HG03442 (cell line): ENCODE results near the gene BMPR2.
"Not testable (repeated sequence)": the region's sequence is repeated elsewhere in the genome, so short reads cannot be mapped to it uniquely, and the experiment has no call there.

Experiments
- ATAC-seq: cut with Tn5 transposase; IDR thresholded peaks from one replicate; pipeline ENCODE4 v1.9.1; 2021; ENCODE audit warnings: mild to moderate bottlenecking, moderate library complexity; ENCODE audit not compliant: unreplicated experiment

BMPR2 gene

GRCh38 chr2:202444000-202444399, 67.9 kb downstream of the BMPR2 start:
- ATAC-seq = no peak

- no peak for ATAC-seq
Observed at GRCh38 chr2:202449344-202449743, 73.2 kb downstream of the BMPR2 start.

- ATAC-seq = no peak
Observed at GRCh38 chr2:202450785-202451184, 74.7 kb downstream of the BMPR2 start.

DNA sequence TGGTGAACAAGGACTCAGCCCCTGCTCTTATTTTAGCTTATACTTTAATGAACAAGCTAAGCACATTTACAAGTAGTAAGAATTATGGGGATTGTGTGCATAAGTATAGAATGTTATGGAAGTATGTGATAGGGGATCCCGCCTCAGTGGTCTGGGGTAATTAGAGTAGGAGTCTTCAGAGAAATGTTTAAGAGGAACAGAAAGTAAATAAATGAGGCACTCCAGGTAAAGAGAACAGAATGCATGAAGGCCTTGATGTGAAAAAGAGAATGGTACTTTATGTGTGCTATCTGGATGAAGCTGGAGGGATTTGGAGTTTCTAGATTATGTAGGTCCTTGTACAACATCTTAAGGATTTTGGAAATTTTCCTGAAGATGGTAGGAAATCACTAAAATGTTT, 76.6 kb downstream of the BMPR2 start:
- ATAC-seq = no peak

DNA sequence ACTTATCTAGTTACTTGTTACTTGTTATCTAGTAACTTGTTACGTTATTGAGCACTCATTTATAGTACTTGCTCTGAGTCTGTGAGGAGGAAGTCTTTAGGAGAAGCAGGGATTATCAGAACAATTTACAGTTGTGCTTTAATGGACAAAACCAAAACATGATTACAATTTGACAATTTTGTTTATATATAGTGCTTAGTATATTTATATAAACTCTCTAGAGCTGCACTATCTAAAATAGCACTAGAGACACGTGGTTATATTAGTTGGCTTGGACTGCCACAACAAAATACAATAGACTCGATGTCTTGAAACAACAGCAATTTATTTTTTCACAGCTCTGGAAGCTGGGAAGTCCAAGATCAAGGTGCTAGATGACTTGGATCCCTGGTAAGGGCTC, 78.4 kb downstream of the BMPR2 start:
- ATAC-seq = no peak

DNA sequence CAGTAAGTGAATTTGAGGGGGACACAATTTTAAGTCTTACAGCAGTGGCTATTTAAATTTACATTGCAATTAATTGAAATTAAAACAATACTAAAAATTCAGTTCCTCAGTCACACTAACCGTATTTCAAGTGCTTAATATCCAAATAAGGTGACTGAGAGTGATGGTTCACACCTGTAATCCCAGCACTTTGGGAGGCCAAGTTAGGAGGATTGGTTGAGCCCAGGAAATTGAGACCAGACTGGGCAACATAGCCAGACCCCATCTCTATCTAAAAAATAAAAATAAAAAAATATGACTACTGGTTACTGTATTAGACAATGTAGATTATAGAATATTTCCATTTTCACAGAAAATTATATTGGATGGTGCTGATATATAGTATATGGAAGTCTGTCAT, 79.0 kb downstream of the BMPR2 start:
- no peak for ATAC-seq

DNA sequence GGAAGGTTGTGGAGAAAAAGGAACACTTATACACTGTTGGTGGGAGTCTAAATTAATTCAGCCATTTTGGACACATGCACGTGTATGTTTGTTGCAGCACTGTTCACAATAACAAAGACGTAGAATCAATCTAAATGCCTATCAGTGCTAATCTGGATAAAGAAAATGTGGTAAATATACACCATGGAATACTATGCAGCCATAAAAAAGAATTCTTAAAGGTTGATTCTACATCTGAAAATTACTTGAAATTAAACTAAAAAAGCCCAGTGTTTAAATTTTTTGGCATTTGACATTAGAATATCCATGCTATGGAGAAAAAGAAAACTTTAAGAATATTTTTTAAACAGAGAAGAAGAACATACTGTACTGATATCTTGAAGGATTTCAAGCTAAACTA, 84.0 kb downstream of the BMPR2 start:
- no peak for ATAC-seq

DNA sequence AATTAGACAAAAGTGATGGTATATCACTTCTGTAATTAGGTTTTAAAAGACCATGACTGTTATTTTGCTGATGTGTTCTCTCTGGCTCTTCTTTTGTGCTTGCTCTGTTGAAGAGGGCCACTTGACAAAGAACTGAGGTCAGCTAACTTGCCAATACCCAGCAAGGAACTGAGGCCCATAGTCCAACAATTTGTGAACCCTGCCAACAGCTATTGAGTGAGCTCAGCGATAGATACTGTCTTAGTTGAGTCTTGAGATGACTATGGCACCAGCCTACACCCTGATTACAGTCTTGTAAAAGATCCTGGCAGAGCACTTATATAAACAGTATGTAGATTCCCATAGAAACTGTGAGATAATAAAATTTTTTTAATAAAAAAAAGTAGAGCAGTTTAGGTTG, 103.0 kb downstream of the BMPR2 start:
- no peak for ATAC-seq

GRCh38 chr2:202479610-202480009, 103.5 kb downstream of the BMPR2 start:
- ATAC-seq = no peak

GRCh38 chr2:202486351-202486750, 110.2 kb downstream of the BMPR2 start:
- ATAC-seq = no peak

DNA sequence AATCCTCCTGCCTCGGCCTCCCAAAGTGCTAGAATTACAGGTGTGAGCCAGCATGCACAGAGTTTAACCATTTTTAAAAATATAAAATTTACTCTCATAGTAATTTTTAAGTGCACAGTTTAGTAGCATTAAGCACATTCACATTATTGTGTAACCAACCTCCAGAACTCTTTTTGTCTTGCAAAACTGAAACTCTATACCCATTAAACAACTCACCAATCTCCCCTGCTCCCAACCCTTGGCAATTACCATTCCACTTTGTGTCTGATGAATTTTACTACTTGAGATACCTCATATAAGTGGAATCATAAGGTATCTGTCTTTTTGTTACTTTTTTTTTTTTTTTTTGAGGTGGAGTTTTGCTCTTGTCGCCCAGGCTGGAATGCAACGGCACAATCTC, 112.5 kb downstream of the BMPR2 start:
- no peak for ATAC-seq

DNA sequence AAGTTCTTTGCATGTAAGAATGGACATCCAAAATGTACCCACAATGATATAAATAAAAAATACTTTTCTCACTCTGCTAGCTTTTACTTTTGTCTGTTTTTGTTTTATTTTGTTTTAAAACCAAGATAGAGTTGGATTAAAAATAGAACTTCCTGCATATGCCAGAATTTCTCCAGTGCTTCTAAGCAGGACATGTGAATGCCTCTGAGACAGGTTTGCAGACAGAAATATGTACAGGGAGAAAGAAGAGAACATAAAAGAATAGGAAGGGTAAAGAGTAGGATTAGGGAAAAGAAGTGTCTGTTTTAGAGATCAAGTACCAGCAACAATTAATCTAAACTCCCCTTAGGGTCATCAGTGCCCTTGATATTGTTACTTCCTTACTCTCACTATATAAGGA, 114.4 kb downstream of the BMPR2 start:
- ATAC-seq = no peak

DNA sequence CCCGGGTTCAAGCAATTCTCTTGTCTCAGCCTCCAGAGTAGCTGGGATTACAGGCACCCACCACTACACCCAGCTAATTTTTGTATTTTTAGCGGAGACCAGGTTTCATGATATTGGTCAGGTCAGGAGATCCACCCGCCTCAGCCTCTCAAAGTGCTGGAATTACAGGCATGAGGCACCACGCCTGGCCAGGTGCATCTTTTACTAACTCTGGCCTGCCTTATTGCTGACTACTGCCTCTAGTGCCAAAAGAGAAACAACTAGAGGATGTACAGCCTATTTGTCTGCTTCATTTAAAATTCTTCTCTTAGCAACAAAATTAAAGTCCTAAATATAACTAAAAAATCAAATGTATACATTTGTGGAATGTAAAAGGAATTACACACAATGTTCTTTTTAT, 115.4 kb downstream of the BMPR2 start:
- ATAC-seq = no peak

DNA sequence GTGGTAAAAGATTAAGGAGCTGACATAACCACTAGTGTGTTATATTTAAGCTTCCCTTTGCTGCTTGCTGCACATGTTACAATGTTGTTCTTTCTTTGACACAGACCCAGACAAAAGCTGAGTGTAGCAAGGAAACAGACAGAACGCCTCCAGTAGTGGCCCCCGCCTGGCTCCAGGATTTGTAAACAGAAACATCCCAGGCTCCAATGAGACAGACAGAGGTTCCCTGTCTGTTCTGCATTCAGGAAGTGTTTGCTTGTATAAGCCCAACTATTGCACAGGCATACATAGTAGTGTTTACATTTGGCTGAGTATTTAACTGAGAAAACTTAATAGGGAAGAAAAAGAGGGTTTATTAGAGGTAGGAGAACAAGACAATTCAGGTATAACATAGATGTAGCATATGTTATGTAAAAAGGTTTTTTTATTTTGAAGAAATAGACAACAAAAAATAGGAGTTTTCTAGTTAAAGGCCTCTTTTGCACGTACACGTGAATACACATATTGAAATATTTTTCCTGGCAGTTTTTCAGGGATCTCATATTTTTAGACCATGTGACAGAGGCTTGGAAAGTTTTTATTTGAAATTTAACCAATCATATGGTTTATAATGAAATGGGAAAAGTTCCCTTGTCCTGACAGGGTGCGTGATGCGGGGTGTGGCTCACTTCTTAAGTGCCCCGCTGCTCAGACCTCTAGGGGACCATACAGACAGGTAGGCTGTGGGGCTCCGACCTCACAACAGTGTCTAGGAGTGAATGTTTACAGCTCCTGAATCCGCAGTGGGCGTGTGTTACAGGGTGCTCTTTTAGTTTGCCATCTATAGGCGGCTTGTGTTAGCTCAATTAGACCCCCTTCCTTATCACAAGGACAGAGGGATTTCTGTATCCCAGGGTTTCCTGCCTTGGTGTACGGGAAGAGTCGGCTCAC, 118.4 kb downstream of the BMPR2 start:
- ATAC-seq = no peak

DNA sequence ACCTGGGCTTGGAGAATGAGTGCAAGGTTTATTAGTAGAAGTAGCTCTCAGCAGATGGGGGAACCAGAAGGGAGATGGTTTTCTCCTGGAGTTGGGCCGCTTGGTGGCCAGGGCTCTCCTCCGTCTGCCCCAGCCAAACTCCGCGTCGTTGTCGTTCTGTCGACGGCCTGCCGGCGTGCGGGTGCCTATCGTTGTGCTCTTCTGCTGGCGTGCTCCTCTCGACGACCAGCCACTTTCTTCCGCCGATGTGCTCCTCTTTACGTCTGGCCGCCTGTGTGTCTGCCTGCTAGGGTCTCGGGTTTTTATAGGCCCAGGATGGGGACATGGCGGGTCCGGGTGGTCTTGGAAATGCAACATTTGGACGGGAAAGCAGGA, 119.1 kb downstream of the BMPR2 start:
- no peak for ATAC-seq

DNA sequence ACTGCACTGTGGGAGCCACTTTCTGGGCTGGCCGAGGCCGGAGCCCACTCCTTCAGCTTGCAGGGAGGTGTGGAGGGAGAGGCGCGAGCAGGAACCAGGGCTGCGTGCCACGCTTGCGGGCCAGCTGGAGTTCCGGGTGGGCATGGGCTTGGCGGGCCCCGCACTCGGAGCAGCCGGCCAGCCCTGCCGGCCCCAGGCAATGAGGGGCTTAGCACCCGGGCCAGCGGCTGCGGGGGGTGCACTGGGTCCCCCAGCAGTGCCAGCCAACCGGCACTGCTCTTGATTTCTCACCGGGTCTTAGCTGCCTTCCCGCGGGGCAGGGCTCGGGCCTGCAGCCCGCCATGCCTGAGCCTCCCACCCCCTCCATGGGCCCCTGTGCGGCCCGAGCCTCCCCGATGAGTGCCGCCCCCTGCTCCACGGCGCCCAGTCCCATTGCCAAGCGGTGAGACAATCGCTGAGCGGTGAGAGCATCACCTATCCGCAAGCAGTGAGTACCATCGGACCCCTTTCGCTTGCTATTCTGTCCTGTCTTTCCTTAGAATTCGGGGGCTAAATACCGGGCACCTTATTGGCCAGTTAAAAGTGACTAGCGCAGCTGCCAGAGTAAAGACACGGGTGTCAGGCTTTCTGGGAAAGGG, 120.8 kb downstream of the BMPR2 start:
- not testable (repeated sequence) for ATAC-seq

DNA sequence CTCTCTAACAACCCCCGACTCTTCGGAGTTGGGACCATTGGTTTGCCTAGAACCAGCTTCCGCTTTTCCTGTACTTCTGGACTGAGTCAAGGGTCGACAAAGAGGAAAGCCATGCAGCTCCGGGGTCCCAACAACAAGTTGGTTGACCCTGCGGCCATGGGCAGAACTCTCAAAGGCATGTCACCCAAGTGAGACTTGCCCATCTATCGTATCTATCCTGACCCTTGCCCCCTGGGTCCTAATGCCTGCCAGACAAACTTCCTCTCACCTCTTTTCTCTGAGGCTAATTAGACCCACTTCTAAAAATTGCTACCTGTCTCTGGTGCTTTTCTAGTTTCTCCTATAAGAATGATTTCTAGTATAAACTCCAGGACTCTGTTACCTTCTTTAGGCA, 121.3 kb downstream of the BMPR2 start:
- not testable (repeated sequence) for ATAC-seq

DNA sequence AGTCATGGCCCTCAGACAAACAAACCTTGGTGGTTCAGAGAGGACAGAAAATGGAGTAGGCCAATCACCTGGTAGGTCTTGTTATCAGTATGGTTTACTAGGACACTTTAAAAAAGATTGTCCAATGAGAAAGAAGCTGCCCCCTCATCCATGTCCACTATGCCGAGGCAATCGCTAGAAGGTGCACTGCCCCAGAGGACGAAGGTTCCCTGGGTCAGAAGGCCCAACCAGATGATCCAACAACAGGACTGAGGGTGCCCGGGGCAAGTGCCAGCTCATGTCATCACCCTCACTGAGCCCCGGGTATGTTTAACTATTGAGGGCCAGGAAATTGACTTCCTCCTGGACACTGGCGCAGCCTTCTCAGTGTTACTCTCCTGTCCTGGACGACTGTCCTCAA, 123.7 kb downstream of the BMPR2 start:
- ATAC-seq = not testable (repeated sequence)

- not testable (repeated sequence) for ATAC-seq
Observed at GRCh38 chr2:202503276-202503675, 127.1 kb downstream of the BMPR2 start.

DNA sequence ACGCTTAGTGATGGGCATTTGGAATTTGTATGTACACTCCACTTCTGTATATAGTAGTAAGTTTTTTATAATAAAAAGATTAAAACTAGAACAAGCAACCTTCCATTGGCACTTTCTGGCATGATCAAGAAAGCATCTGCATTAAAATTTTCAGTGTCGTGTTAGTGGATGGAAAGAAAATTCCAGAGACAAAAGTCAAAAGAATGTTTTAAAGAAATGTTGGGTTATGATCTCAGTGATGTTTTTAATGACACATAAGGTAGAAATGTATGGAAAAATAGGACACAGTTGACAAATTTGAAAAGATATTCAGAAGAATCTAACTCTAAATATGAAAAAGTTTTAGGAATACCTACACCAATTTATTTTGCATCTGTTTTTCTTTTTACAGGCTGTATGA, 132.6 kb downstream of the BMPR2 start:
- no peak for ATAC-seq

DNA sequence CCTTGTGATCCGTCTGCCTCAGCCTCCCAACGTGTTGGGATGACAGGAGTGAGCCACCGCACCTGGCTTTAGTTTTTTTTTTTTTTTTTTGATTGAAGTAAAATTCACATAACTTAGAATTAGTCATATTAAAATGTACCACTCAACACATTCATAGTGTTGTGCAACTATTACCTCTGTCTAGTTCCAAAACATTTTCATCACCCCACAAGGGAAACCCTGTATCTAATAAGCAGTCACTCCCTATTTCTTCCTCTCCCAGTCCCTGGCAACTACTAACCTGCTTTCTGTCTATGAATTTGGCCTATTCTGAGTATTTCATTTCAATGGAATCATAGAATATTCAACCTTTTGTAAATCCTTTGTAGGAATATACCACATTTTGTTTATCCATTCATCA, 134.8 kb downstream of the BMPR2 start:
- ATAC-seq = no peak

- ATAC-seq = no peak
Observed at GRCh38 chr2:202512176-202512575, 136.0 kb downstream of the BMPR2 start.
